H1 (cell line): Measurements from ENCODE around the gene TSHZ2. TPM values are rescaled to one million over a fixed set of nuclear protein-coding genes. Genes with fewer than 3 reads are reported as not detected.

Source experiments
- CTCF ChIA-PET: fragments of 300-600 bp; sonication (Branson Sonifier 250); formaldehyde crosslinking; loops from one replicate; lab custom pipeline; 2021; ENCODE audit not compliant: partially characterized antibody; lab: Charles Lee
- POLR2A ChIA-PET: fragments of 300-600 bp; sonication (Branson Sonifier 250); formaldehyde crosslinking; loops from one replicate; lab custom pipeline; 2021; ENCODE audit warnings: inconsistent platforms; ENCODE audit not compliant: partially characterized antibody; lab: Charles Lee
- DNase-seq, 2 experiments: peaks; one replicate each; pipeline versions ENCODE4 v3.0.0 to v3.0.0-alpha.2; 2010 to 2022; ENCODE audit warnings: low spot score in 2 of 2, low read depth in 1 of 2, mixed read lengths in 1 of 2
- FAIRE-seq: peaks from 2 replicates; lab custom pipeline; 2011; peaks lifted over from hg19 to GRCh38; lab: Jason Lieb, UNC
- H2AFZ ChIP-seq: 2 replicates; pipeline ENCODE4 v1.8.1; 2012; ENCODE audit warnings: low read length, inconsistent platforms
- H2AK5ac ChIP-seq: 2 replicates; pipeline ENCODE4 v1.6.1; 2013; ENCODE audit warnings: low read depth, low read length
- H2BK120ac ChIP-seq: replicated peaks from 2 replicates; pipeline ENCODE3; 2013; ENCODE audit warnings: low read depth, low read length, inconsistent platforms
- H2BK12ac ChIP-seq: 2 replicates; pipeline ENCODE4 v1.6.1; 2013; ENCODE audit warnings: low read depth, low read length
- H2BK15ac ChIP-seq: 2 replicates; pipeline ENCODE4 v1.6.1; 2013; ENCODE audit warnings: low read length
- H2BK20ac ChIP-seq: 2 replicates; pipeline ENCODE4 v1.6.1; 2013; ENCODE audit warnings: low read length
- H2BK5ac ChIP-seq: 2 replicates; pipeline ENCODE4 v1.6.1; 2013; ENCODE audit warnings: low read depth, low read length
- H3K14ac ChIP-seq: 2 replicates; pipeline ENCODE4 v1.6.1; 2013; ENCODE audit warnings: inconsistent platforms; ENCODE audit not compliant: insufficient read length
- H3K18ac ChIP-seq: 2 replicates; pipeline ENCODE4 v1.6.1; 2013; ENCODE audit warnings: low read length; ENCODE audit errors: extremely low read depth
- H3K23ac ChIP-seq: 2 replicates; pipeline ENCODE4 v1.6.1; 2013; ENCODE audit warnings: inconsistent platforms; ENCODE audit not compliant: insufficient read length
- H3K23me2 ChIP-seq: 2 replicates; pipeline ENCODE4 v1.6.1; 2013; ENCODE audit warnings: low read depth, low read length
- H3K27ac ChIP-seq: 2 replicates; pipeline ENCODE4 v1.6.1; 2011; ENCODE audit warnings: low read depth, low read length, inconsistent platforms
- H3K27me3 ChIP-seq, 4 experiments: replicated peaks in 1 of 4; 1 replicate in 1 of 4; 2 replicates in 3 of 4; pipeline versions ENCODE4 v1.6.1 to v1.8.1; 2011 to 2013; ENCODE audit warnings: low read length in 3 of 4, mild to moderate bottlenecking in 3 of 4, inconsistent platforms in 2 of 4, mixed read lengths in 2 of 4, moderate library complexity in 1 of 4; ENCODE audit not compliant: control insufficient read depth in 3 of 4, insufficient read depth in 3 of 4; ENCODE audit errors: extremely low read depth in 1 of 4
- H3K36me3 ChIP-seq, 4 experiments: 2 replicates each; pipeline versions ENCODE4 v1.6.1 to v1.8.1; 2011 to 2013; ENCODE audit warnings: mild to moderate bottlenecking in 4 of 4, low read length in 3 of 4, moderate library complexity in 2 of 4, control low read depth in 1 of 4, inconsistent platforms in 1 of 4; ENCODE audit not compliant: insufficient read depth in 4 of 4, control insufficient read depth in 2 of 4
- H3K4ac ChIP-seq: replicated peaks from 2 replicates; pipeline ENCODE3; 2013; ENCODE audit warnings: low read length, low read depth, mixed read lengths, inconsistent platforms; ENCODE audit not compliant: insufficient read length
- H3K4me1 ChIP-seq, 4 experiments: replicated peaks in 1 of 4; 1 replicate in 1 of 4; 2 replicates in 3 of 4; pipeline versions ENCODE4 v1.6.1 to v1.8.1; 2011 to 2013; ENCODE audit warnings: low read length in 3 of 4, inconsistent platforms in 2 of 4, mixed read lengths in 1 of 4; ENCODE audit not compliant: insufficient read depth in 4 of 4, control insufficient read depth in 3 of 4
- H3K4me2 ChIP-seq, 2 experiments: 2 replicates each; pipeline versions ENCODE4 v1.6.1 to v1.8.1; 2011 to 2013; ENCODE audit warnings: low read depth in 2 of 2, low read length in 2 of 2, control low read depth in 1 of 2, inconsistent platforms in 1 of 2, mild to moderate bottlenecking in 1 of 2; ENCODE audit not compliant: insufficient read depth in 1 of 2
- H3K4me3 ChIP-seq, 4 experiments: fragments of 200-600, 300-600 bp in 1 of 4; sonication (generic), shearing (Covaris generic), sonication (Bioruptor Twin) in 1 of 4; 2 replicates each; pipeline versions ENCODE4 v1.5.1 to v1.8.1; 2011 to 2016; ENCODE audit warnings: low read length in 4 of 4, low read depth in 3 of 4, control low read depth in 2 of 4, inconsistent platforms in 2 of 4, mild to moderate bottlenecking in 2 of 4, mixed read lengths in 1 of 4, moderate library complexity in 1 of 4; ENCODE audit not compliant: insufficient read depth in 2 of 4; ENCODE audit errors: extremely low read depth in 1 of 4
- H3K56ac ChIP-seq: replicated peaks from 2 replicates; pipeline ENCODE3; 2013; ENCODE audit warnings: low read depth, mild to moderate bottlenecking, mixed read lengths, low read length, inconsistent platforms; ENCODE audit not compliant: insufficient read length
- H3K79me1 ChIP-seq: 2 replicates; pipeline ENCODE4 v1.6.1; 2013; ENCODE audit warnings: low read depth, low read length, control low read depth
- H3K79me2 ChIP-seq, 2 experiments: 2 replicates each; pipeline versions ENCODE4 v1.6.1 to v1.8.1; 2012 to 2013; ENCODE audit warnings: low read length in 2 of 2, mild to moderate bottlenecking in 2 of 2, inconsistent platforms in 1 of 2; ENCODE audit not compliant: insufficient read depth in 2 of 2, control insufficient read depth in 1 of 2
- H3K9ac ChIP-seq, 4 experiments: replicated peaks in 1 of 4; 1 replicate in 1 of 4; 2 replicates in 3 of 4; pipeline versions ENCODE4 v1.6.1 to v1.8.1; 2011 to 2013; ENCODE audit warnings: low read depth in 3 of 4, low read length in 3 of 4, control low read depth in 2 of 4, mild to moderate bottlenecking in 2 of 4, moderate library complexity in 2 of 4, inconsistent platforms in 1 of 4; ENCODE audit errors: extremely low read depth in 1 of 4
- H3K9me3 ChIP-seq, 2 experiments: 2 replicates each; pipeline versions ENCODE4 v1.6.1 to v1.8.1; 2012 to 2013; ENCODE audit warnings: mild to moderate bottlenecking in 2 of 2, moderate library complexity in 2 of 2, control low read depth in 1 of 2, inconsistent platforms in 1 of 2, low read depth in 1 of 2, low read length in 1 of 2, mixed read lengths in 1 of 2; ENCODE audit not compliant: insufficient read depth in 2 of 2
- H4K20me1 ChIP-seq, 2 experiments: replicated peaks in 1 of 2; 2 replicates each; pipeline versions ENCODE3 to v1.8.1; 2011 to 2013; ENCODE audit warnings: inconsistent platforms in 2 of 2, low read length in 2 of 2, mild to moderate bottlenecking in 1 of 2; ENCODE audit not compliant: insufficient read depth in 2 of 2, control insufficient read depth in 1 of 2
- H4K5ac ChIP-seq: 2 replicates; pipeline ENCODE4 v1.6.1; 2013; ENCODE audit warnings: low read length, low read depth, mixed read lengths, inconsistent platforms; ENCODE audit not compliant: insufficient read length
- H4K8ac ChIP-seq: 2 replicates; pipeline ENCODE4 v1.8.0; 2013; ENCODE audit warnings: mild to moderate bottlenecking, moderate library complexity, low read length, inconsistent platforms; ENCODE audit not compliant: insufficient read depth; ENCODE audit errors: extremely low read depth
- H4K91ac ChIP-seq: replicated peaks from 2 replicates; pipeline ENCODE3; 2013; ENCODE audit warnings: low read length, mixed read lengths, inconsistent platforms; ENCODE audit not compliant: insufficient read length
- ASH2L ChIP-seq: fragments of 200-600, 300-600 bp; sonication (generic); IDR thresholded peaks from one replicate; pipeline ENCODE4 v1.7.1; 2017; ENCODE audit warnings: low read length
- BACH1 ChIP-seq: IDR thresholded peaks from 2 replicates; pipeline ENCODE4 v1.6.1; 2012; ENCODE audit warnings: low read length, improper control_type of control experiment
- CBX5 ChIP-seq: fragments of 300-800, 300-1000 bp; sonication (generic); IDR thresholded peaks from 2 replicates; pipeline ENCODE4 v1.7.1; 2016; ENCODE audit warnings: antibody characterized with exemption, low read length, low read depth
- EZH2 ChIP-seq: fragments of 200-600 bp; sonication (generic); IDR thresholded peaks from 2 replicates; pipeline ENCODE4 v1.7.1; 2012; ENCODE audit warnings: low read depth, mild to moderate bottlenecking, moderate library complexity, low read length, inconsistent platforms; ENCODE audit not compliant: severe bottlenecking
- FOSL1 ChIP-seq: IDR thresholded peaks from 2 replicates; pipeline ENCODE4 v1.6.1; 2011; ENCODE audit warnings: mild to moderate bottlenecking, low read depth, low read length, moderate library complexity; ENCODE audit not compliant: insufficient read depth
- NANOG ChIP-seq: IDR thresholded peaks from 2 replicates; pipeline ENCODE4 v1.6.1; 2011; ENCODE audit warnings: low read length, low read depth, mild to moderate bottlenecking, inconsistent platforms; ENCODE audit not compliant: insufficient read depth, poor library complexity, severe bottlenecking
- NRF1 ChIP-seq: IDR thresholded peaks from 2 replicates; pipeline ENCODE4 v1.6.1; 2011; ENCODE audit warnings: mild to moderate bottlenecking, low read depth, low read length, improper control_type of control experiment
- POLR2AphosphoS5 ChIP-seq: IDR thresholded peaks from 2 replicates; pipeline ENCODE4 v1.6.1; 2011; ENCODE audit warnings: low read depth, low read length
- RNF2 ChIP-seq: fragments of 200-900, 300-1000 bp; sonication (generic); IDR thresholded peaks from 2 replicates; pipeline ENCODE4 v1.7.1; 2016; ENCODE audit warnings: borderline replicate concordance, low read depth, mild to moderate bottlenecking, antibody characterized with exemption, low read length; ENCODE audit not compliant: poor library complexity, severe bottlenecking; ENCODE audit errors: missing control alignments
- SP4 ChIP-seq: IDR thresholded peaks from 2 replicates; pipeline ENCODE4 v1.6.1; 2012; ENCODE audit warnings: low read length, inconsistent platforms
- TCF12 ChIP-seq: IDR thresholded peaks from 2 replicates; pipeline ENCODE4 v1.6.1; 2011; ENCODE audit warnings: low read depth, mild to moderate bottlenecking, low read length
- TEAD4 ChIP-seq: IDR thresholded peaks from 2 replicates; pipeline ENCODE4 v1.6.1; 2012; ENCODE audit warnings: low read depth, low read length, inconsistent platforms, mixed read lengths
- polyA plus RNA-seq, 7 experiments: library from polyadenylated mRNA; depleted of rRNA in 3 of 7; stranded (reverse) in 5 of 7; unstranded in 2 of 7; fragments of >200 nt in 5 of 7; fragments of 200-250 nt in 2 of 7; gene quantifications; 1 replicate in 5 of 7; 2 replicates in 1 of 7; 4 replicates in 1 of 7; pipeline versions ENCODE4 v1.2.1 to v1.2.3, GENCODE V29; 2011 to 2013; ENCODE audit warnings: missing spikeins in 2 of 7, mixed read lengths in 2 of 7
- total RNA-seq: library from RNA; stranded (reverse); fragmentation: NEBNext Ultra II Directional; extraction: Animal tissue kit (Norgen Biotek cat#: 25700); gene quantifications from 2 replicates; pipeline ENCODE4 v1.2.1, GENCODE V29; 2021
- TF ChIP-seq, protein P1 (sequence below): IDR thresholded peaks from 2 replicates; pipeline ENCODE4 v1.6.1; 2012; ENCODE audit warnings: low read length, inconsistent platforms

The TSHZ2 gene
- total and polyA plus RNA-seq, 2 of the 8 experiments (the other 6 are each of a cell fraction or from before 2014, with no cell fraction given): 0.14 to 0.30 TPM

DNA sequence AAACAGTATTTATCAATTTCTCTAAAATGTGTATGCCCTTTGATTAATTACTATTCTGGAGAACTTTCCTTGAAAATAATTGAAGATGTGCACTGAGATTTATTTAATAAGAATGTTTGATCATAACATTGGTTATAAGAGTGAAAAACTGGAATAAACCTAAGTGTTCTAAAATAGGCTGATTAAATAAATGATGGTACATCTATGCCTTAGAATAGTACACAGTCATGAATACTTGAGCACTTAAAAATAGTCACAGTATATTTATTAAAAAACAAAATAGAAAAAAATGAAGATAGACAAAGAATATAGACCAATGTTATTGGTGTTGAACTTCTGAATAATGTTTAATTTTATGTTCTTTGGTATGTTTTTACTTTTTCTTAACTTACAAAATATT, 528.5 kb downstream of the TSHZ2 start:
- Histone ChIP-seq H3K23ac (no peak overlapping the region), H3K4me1 (no peaks in the 10 kb centered on the region), H3K4me2 (no peak overlapping the region), H2AK5ac (no peak overlapping the region), H3K79me1 (no peaks in the 10 kb centered on the region), H2BK20ac (no peak overlapping the region), H3K36me3 (peaks cover 0 to 2% (median 0%) of the 10 kb centered on the region in 4 experiments; a peak in 1 of 8 replicates), H2BK5ac (no peak overlapping the region), H4K20me1 (no peaks in the 10 kb centered on the region), H2BK15ac (no peak overlapping the region), H3K23me2 (no peaks in the 10 kb centered on the region; the same call in 1 of the 2 replicates), H3K4ac (no peak overlapping the region), H3K27me3 (no peaks in the 10 kb centered on the region), H3K18ac (no peak overlapping the region), H3K27ac (no peak overlapping the region), H2AFZ (no peak overlapping the region), H3K9ac (no peak overlapping the region), H2BK120ac (no peak overlapping the region), H4K8ac (no peak overlapping the region), H3K9me3 (no peaks in the 10 kb centered on the region), H3K79me2 (no peaks in the 10 kb centered on the region), H4K5ac (no peak overlapping the region), H3K14ac (no peak overlapping the region), H3K56ac (no peak overlapping the region), H2BK12ac (no peak overlapping the region), H4K91ac (no peak overlapping the region), H3K4me3 (no peak overlapping the region)
- DNase-seq: no peak
- no peak for TF ChIP-seq FOSL1
- no peak for TF ChIP-seq ASH2L
- TF ChIP-seq BACH1: no peak
- TF ChIP-seq, protein P1, sequence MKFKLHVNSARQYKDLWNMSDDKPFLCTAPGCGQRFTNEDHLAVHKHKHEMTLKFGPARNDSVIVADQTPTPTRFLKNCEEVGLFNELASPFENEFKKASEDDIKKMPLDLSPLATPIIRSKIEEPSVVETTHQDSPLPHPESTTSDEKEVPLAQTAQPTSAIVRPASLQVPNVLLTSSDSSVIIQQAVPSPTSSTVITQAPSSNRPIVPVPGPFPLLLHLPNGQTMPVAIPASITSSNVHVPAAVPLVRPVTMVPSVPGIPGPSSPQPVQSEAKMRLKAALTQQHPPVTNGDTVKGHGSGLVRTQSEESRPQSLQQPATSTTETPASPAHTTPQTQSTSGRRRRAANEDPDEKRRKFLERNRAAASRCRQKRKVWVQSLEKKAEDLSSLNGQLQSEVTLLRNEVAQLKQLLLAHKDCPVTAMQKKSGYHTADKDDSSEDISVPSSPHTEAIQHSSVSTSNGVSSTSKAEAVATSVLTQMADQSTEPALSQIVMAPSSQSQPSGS: no peak
- no peak for TF ChIP-seq EZH2
- TF ChIP-seq TCF12: no peak
- TF ChIP-seq RNF2: no peak
- no peak for TF ChIP-seq NANOG
- no peak for TF ChIP-seq SP4
- no peak for TF ChIP-seq TEAD4
- no peak for TF ChIP-seq CBX5
- no peak for TF ChIP-seq NRF1
- no peak for TF ChIP-seq POLR2AphosphoS5
- POLR2A ChIA-PET: no interaction called here
- CTCF ChIA-PET: interaction anchor here (0.6 kb wide), 1 partner anchor 17 kb away, joined by 3 read pairs; no protein-coding TSS in a partner anchor
- FAIRE-seq: no peak
